ENCODE results near the gene ADCYAP1.

Gene ADCYAP1

GRCh38 chr18:957829-958228, 53.2 kb downstream of the ADCYAP1 start:
- ATAC-seq (ENCODE audit: low read depth) = no peak

GRCh38 chr18:959854-960253, 55.2 kb downstream of the ADCYAP1 start:
- ATAC-seq (ENCODE audit: low read depth) = no peak
- peaks cover 3% of the 10 kb centered on the region for H3K27me3 ChIP-seq (ENCODE audit: insufficient read depth, poor library complexity, severe bottlenecking)
- H3K9me3 ChIP-seq (ENCODE audit: severe bottlenecking) = no peaks in the 10 kb centered on the region
- no peaks in the 10 kb centered on the region for H3K4me1 ChIP-seq (ENCODE audit: insufficient read depth, poor library complexity, severe bottlenecking)
- no peak for DNase-seq (ENCODE audit: low spot score)
- H3K27ac ChIP-seq (ENCODE audit: poor library complexity, severe bottlenecking) = no peak overlapping the region
- no peak overlapping the region for H3K4me3 ChIP-seq (ENCODE audit: severe bottlenecking)
- no peak for TF ChIP-seq CTCF (IDR thresholded peaks at IDR 0.05; ENCODE audit: poor library complexity, severe bottlenecking)
- no peaks in the 10 kb centered on the region for H3K36me3 ChIP-seq (ENCODE audit: low read depth)

More at GRCh38 chr18:957829-958228, 53.2 kb downstream of the ADCYAP1 start:
- H3K9me3 ChIP-seq (ENCODE audit: severe bottlenecking) = no peaks in the 10 kb centered on the region
- H3K27ac ChIP-seq (ENCODE audit: poor library complexity, severe bottlenecking) = no peak overlapping the region
- no peaks in the 10 kb centered on the region for H3K27me3 ChIP-seq (ENCODE audit: insufficient read depth, poor library complexity, severe bottlenecking)
- TF ChIP-seq CTCF (IDR thresholded peaks at IDR 0.05; ENCODE audit: poor library complexity, severe bottlenecking) = no peak
- no peak for DNase-seq (ENCODE audit: low spot score)
- H3K4me1 ChIP-seq (ENCODE audit: insufficient read depth, poor library complexity, severe bottlenecking) = no peaks in the 10 kb centered on the region
- H3K4me3 ChIP-seq (ENCODE audit: severe bottlenecking) = no peak overlapping the region
- H3K36me3 ChIP-seq (ENCODE audit: low read depth) = no peaks in the 10 kb centered on the region

Measured in RWPE2 (cell line).